Activated CD4-positive, alpha-beta T cell treated with anti-CD3 and anti-CD28 coated beads, Interleukin-2, amount 50 U/mL, for 16 hours (primary cell): ENCODE results near the gene SMIM35.
A peak's percentile ranks its signal among the peaks of the same experiment; 100 is the strongest.
"Not testable (repeated sequence)": the region's sequence is repeated elsewhere in the genome, so short reads cannot be mapped to it uniquely, and the experiment has no call there.

Experiments used
- DNase-seq: peaks from one replicate; pipeline ENCODE4 v3.0.0-alpha.2; 2020

The SMIM35 gene

DNA sequence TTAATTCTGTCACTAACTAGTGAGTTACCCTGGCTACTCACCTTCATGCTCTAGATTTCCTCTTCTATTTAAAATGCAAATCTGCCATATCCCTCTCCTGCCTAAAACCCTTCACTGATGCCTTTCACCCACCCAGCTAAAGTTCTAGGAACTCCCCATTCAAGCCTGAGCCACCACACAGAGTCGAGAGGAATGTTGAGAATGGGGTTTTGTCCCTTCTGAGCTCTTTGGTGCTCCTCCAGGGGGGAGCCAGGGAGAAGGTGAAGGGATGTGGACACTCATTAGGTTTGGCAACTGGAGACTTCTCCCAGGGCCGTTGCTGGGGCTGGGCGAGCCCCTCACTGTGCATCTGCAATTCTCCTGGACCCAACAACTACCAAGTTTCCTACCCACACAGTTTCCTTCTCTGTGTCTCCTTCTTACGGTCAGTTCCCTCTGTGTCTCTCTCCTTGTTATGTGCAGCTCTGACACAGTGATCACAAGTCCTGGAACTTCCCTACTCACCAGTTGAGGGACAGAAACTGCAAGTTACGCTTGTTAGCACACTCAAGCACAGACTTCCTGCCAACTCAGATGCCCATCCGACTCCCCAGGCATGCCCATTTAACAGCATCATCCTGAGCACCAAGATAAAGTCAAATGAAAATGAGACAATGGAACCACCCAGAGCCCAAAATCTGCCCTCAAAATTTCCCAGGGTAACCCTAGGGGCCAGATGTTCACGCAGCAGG, 107.1 kb downstream of the SMIM35 start:
- DNase-seq: peak; percentile 47

DNA sequence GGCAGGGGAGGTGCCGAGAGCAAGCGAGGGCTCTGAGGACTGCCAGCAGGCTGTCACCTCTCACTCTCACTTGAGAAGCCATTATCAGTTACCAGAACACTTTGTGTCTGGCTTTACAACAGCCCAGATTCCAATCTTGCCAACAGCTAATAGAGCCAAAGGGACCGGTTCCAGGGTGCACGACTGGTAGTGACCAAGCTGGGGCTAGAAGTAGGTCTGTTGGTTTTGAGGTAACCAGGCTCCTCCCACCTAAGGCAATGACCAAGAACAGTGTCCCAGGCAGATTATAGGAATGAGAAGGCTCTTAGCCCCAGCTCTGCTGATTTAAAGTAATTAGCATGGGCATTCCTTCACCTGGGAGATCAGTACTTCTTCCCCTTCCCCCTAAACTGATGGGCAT, 107.8 kb downstream of the SMIM35 start:
- DNase-seq: no peak

DNA sequence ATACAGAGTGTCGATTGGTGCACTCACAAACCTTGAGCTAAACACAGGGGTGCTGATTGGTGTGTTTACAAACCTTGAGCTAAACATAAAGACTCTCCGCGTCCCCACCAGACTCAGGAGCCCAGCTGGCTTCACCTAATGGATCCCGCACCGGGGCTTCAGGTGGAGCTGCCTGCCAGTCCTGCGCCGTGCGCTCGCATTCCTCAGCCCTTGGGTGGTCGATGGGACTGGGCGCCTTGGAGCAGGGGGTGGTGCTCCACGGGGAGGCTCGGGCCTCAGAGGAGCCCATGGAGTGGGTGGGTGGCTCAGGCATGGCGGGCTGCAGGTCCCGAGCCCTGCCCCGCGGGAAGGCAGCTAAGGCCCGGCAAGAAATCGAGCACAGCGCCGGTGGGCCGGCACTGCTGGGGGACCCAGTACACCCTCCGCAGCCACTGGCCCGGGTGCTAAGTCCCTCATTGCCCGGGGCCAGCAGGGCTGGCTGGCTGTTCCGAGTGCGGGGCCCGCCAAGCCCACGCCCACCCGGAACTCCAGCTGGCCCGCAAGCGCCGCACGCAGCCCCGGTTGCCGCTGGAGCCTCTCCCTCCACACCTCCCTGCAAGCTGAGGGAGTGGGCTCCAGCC, 108.4 kb downstream of the SMIM35 start:
- DNase-seq: not testable (repeated sequence)

DNA sequence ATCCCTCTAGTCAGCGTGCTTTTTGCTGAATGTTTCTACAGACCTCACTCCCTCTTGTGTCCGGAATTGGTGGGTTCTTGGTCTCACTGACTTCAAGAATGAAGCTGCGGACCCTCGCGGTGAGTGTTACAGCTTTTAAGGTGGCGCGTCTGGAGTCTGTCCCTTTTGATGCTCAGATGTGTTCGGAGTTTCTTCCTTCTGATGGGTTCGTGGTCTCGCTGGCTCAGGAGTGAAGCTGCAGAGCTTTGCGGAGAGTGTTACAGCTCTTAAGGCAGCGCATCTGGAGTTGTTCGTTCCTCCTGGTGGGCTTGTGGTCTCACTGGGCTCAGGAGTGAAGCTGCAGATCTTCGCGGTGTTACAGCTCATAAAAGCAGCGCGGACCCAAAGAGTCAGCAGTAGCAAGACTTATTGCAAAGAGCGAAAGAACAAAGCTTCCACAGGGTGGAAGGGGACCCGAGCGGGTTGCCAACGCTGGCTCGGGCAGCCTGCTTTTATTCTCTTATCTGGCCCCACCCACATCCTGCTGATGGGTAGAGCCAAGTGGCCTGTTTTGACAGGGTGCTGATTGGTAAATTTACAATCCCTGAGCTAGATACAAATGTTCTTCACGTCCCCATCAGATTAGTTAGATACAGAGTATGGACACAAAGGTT, 109.0 kb downstream of the SMIM35 start:
- not testable (repeated sequence) for DNase-seq

DNA sequence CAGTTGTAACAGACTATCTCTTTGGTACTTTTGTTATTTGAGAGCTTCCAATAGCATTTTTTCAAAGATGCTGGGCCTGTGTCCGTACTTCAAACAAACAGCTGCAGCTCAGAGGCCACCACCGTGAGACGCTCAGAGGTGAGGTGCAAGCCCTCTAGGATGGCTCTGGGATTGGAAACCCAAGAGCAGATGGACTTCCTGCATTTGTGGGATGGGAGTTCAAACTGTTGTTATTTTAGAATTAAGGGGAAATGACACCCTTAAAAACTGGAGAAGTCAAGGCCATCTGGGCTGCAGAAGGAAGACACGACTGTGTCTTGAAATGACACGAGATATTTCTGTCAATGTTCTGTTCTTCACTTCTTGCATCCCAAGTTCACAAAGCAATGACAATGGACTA, 109.7 kb downstream of the SMIM35 start:
- DNase-seq: no peak

DNA sequence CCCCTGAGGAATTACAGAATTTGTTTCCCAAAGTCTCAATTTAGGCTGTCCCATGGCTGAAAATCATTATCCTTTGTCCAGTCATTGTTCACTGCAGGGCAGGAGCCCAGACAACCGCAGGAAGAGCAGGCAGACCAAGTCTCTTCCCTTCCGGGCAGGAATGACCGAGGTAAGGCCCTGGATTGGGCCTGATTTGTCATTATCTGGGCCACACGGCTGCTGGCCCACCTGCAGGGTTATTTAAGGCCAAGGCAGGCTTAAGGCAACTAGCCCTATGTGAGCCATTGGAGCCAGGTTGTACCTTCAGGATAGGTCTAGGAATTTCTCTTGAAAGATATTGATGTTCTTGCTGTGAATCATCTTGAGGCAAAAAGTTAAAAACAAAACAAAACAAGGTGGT, 110.3 kb downstream of the SMIM35 start:
- DNase-seq: no peak

DNA sequence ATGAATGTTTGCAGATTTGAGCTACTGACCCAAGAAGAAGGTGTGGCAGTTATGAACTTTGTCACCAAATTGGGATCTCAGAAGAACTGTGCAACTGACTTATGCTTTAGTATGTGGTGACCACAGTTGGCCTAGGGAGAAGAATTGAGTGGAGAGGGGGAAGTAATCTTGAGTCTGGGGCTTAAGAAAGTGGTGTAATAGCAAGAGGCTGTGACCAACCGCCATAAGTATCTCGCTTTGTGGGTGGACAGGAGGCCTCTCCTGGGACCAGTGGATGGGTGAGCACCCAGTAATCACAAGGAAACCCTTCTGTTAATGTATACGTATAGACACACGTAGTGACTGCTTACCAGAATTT, 113.3 kb downstream of the SMIM35 start:
- no peak for DNase-seq

DNA sequence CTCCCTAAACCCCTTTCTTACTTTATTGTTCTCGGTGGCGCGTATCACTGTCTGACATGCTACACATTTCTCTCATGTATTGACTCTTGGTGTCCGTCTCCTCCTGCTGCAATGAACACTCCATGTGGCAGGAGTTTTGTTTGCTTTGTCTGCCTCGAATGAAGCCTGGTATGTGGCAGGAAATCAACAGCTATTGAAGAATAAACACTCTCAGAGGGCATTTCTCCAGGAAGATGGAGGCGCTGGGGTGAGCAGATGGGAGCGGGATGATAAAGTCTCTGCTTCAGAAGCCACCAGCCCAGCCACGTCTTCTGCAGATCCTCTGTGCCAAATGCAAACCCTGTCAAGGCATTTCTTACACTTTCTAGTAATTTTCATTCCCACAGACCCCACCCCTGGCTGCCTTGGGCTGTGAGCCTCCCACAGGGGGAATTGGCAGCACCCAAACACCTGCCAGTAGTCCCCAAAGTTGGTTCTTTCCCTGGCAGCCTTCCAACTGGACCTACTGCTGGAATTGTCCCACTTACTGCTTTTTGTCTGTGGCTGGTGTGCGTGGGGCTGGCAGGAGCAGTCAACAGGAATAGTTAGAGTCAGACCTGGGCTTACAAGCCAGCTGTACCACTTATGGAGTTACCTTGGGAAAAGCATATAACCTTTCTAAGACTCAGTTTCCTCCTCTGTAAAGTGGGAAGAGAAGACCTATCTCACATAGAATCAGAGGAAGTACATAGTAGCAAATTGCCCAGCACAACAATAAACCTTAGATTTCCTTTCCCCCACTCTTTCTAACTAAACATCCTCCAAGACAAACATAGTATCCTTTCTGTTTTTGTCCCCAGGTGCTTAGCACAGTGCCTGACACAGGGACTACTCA, 113.9 kb downstream of the SMIM35 start:
- DNase-seq: no peak

DNA sequence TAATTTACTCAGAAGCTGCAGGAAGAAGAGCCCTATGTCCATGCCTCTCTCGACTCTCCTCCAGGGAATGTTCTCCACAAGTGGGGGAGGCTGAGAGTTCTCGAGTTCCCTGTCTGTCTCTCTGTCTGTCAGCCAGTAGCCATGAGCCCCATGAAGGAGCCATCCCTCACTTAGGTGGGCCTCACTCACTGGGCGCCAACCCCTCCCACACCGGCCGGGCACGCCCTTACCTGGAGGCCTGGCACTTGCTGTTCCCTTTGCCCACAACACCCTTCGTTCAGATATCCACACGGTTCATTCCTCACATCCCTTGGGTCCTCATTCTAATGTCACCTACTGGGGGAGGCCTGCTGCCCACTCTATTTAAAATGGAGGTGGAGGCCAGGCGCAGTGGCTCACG, 114.7 kb downstream of the SMIM35 start:
- no peak for DNase-seq

DNA sequence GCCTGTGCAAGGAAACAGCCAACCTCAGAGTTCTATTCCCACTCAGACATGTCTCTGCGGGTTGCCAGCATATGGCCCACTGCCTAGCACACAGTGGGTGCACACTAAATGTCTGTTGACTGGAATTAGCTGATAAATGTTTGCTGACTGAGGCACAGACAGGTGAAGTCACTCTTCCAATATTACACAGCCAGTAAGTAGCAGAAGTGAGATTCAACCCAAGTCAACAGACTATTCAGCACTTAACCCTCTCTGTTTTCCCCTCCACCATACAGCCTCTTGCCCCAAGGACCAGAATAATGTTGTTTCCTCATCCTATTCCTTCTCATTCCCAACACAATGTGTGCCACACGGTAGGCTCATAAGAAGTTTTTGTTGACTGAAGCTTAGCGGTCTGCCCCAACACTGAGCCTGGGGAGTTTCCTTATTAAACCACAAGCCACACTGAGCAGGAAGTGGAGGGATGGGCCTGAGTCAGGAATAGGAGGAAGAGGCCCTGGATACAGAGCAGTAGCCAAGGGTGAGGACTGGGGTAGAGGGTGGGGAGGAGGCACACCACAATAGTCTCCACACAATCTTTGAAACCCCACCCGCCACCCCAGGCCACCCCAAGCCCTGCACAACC, 116.3 kb downstream of the SMIM35 start:
- peak; percentile 72 for DNase-seq

DNA sequence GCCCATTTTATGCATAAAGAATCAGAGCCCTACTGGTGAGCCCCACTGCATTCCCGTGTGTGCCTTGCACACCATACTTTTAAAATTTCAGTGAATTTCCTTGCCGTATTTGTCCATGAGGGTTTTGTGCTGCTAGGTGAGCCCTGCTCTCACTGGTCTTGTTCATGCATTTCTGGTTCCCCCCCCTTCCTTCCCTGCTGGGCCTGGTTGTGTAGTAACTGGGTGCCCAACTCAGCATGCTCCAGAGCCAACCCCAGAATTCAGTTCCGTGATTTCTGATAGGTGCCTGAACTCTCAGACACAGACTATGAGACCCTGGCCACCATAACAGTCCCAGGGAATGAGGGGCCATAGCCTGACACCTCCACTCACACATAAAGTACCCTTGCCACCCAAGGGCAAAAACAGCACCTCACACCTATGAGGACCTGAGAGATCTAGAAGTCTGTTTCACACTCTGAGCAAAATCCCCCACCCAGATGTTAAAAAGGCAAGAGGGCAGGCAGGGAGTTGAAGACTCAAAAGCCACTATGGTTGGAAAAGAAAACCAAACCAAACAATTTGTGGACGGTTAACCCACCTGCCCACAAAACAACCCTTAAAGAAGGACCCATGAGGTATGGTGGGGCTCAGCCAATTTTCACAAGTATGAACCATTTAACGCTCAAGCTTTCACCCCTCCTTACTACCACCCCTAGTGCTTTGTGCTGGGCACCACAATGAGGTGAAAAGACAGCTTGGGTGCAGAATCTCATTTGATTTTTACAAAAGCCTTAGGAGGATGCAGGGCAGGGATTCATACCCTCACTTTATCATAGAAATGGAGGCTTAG, 117.4 kb downstream of the SMIM35 start:
- DNase-seq: no peak

DNA sequence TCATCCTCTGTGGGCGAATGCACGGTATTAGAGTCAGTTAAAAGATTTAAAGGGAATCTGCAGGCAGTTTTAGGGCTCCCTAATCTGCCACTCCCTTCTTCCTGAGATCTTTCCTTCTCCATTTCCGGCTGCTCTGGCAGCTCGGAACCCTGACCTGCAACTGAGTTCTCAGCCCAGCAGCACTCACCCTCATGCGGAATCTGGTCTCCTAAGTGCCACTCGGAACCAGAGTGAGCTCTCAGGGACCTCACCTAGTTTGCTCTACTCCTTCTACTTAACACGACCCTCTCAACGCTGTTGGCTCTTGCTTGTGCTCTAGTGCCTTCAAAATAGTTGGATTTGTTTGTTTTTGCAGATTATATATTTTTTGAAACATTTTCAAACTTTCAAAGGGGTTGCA, 119.9 kb downstream of the SMIM35 start:
- DNase-seq: no peak

DNA sequence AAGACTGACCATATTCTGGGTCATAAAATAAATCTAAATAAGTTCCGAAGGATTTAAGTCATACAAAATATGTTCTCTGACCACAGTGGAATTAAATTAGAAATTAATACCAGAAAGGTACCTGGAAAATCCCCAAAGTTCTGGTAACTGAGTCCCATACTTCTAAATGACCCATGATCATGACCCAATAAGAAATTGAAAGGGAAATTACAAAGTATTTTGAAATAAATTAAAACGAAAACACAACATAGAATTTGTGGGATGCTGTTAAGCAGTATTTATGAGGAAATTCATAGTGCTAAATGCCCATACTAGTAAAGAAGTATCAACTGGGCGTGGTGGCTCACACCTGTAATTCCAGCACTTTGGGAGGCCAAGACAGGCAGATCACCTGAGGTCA, 123.9 kb downstream of the SMIM35 start:
- no peak for DNase-seq

DNA sequence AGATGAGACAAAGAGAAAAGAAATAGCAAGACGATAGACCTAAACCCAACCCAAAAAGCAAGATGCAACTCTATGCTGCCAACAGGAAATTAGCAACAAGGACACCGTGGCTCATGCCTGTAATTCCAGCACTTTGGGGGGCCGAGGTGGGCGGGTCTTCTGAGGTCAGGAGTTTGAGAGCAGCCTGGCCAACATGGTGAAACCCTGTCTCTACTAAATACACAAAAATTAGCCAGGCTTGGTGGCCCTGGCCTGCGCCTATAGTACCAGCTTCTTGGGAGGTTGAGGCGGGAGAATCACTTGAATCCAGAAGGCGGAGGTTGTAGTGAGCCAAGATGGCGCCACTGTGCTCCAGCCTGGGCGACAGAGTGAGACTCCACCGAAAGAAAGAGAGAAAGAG, 124.9 kb downstream of the SMIM35 start:
- DNase-seq: no peak

DNA sequence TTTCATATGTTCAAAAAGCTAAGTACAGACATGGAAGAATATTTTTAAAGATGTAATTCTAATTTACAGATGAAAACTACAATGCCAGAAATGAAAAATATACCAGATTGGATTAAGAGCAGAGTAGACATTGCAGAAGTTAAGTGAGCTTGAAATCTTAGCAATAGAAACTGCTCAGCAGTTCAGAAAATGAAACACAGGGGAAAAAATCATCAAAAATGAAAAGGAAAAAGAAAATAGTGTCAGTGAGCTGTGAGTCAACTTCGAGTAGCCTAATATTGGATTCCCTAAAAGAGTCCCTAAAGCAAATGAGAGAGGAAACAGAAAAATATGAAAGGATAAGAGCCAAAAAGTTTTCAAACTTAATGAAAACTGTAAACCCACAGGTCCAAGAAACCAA, 126.4 kb downstream of the SMIM35 start:
- DNase-seq: no peak

DNA sequence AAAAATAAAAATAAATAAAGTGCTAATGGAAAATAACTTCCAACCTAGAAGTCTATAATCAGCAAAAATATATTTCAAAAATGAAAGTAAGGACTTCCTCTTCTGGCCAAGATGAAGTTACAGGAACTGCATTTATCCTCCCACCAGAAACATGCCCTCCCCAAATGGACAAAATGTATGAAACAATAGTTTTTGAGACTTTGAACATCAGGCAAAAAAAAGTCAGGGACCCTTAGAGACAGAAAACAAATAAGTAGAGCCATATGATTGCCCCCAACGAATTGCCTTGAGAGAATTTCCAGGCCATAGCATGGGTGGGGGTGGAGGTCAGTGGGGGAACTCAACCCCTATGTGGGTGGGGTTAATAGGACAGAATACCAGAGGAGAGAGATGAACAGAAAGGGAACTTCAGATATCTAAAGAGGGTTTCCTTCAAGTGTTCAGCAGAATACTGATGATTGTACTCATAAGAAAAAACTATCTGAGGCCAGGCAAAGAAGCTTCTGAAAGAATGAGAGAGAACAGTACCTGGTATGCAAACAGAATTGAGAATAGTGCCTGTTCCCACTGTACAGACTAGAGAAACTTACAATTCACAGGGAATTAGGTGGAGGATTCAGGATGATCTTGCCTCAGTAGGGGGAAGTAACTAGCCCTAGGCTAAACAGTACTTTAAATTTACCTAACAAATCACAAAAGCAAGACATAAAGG, 127.2 kb downstream of the SMIM35 start:
- DNase-seq: no peak

DNA sequence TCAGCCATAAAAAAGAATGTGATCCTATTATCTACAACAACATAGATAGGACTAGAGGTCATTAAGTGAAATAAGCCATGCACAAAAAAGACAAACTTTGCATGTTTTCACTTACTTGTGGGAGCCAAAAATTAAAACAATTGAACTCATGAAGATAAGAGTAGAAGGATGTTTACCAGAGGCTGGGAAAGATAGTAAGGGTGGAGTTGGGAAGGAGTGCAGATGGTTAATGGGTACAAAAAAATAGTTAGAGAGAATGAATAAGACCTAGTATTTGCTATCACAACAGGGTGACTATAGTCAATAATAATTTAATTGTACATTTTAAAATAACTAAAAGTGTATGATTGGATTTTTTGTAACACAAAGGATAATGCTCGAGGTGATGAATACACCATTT, 127.8 kb downstream of the SMIM35 start:
- no peak for DNase-seq
